ENCODE results near the gene GPX2.

- TF ChIP-seq EZH2 (IDR thresholded peaks at IDR 0.05; ENCODE audit: insufficient read depth, poor library complexity, severe bottlenecking), result no peak
- TF ChIP-seq EZH2phosphoT487 (IDR thresholded peaks at IDR 0.05; ENCODE audit: insufficient read depth, low read depth), result no peak
Observed at GRCh38 chr14:64974563-64974962, 32.0 kb upstream of the GPX2 start.

Data from GM23248 (cell line).